HEK293 (cell line): ENCODE data around the gene POU2F2.
A peak's percentile ranks its signal among the peaks of the same experiment; 100 is the strongest.

ENCODE experiments used
- CTCF ChIA-PET: fragments of 350-600 bp; formaldehyde crosslinking; extraction: SDS; loops from one replicate; lab custom pipeline; 2021; ENCODE audit warnings: antibody characterized with exemption; lab: Yijun Ruan, JAX
- POLR2A ChIA-PET: fragments of 300-600 bp; formaldehyde crosslinking; extraction: SDS; loops from one replicate; lab custom pipeline; 2020; ENCODE audit warnings: antibody characterized with exemption, inconsistent platforms; lab: Yijun Ruan, JAX
- H3K27ac ChIP-seq: fragments of 200-500 bp; sonication (Bioruptor generic); 2 replicates; pipeline ENCODE4 v1.5.1; 2014; ENCODE audit warnings: low read depth, low read length, control low read depth, inconsistent platforms; ENCODE audit errors: extremely low read depth
- H3K36me3 ChIP-seq, 2 experiments: fragments of 200-500 bp in 1 of 2; sonication (Bioruptor generic) in 1 of 2; 1 replicate in 1 of 2; 2 replicates in 1 of 2; pipeline ENCODE4 v1.5.1; 2014 to 2017; ENCODE audit warnings: inconsistent platforms in 2 of 2, low read length in 2 of 2; ENCODE audit not compliant: control insufficient read depth in 2 of 2, insufficient read depth in 1 of 2
- H3K4me1 ChIP-seq: fragments of 200-500 bp; sonication (Bioruptor generic); 2 replicates; pipeline ENCODE4 v1.5.1; 2014; ENCODE audit warnings: mild to moderate bottlenecking, low read length, inconsistent platforms; ENCODE audit not compliant: control insufficient read depth, insufficient read depth
- H3K4me3 ChIP-seq: 2 replicates; pipeline ENCODE4 v1.5.1; 2011; ENCODE audit warnings: low read depth, mild to moderate bottlenecking, control low read depth, low read length, moderate library complexity
- H3K9me3 ChIP-seq: fragments of 200-500 bp; sonication (Bioruptor generic); 2 replicates; pipeline ENCODE4 v1.5.1; 2014; ENCODE audit warnings: low read depth, low read length, inconsistent platforms; ENCODE audit not compliant: control insufficient read depth, insufficient read depth
- BCL11A ChIP-seq: fragments of 450-650 bp; formaldehyde crosslinking; IDR thresholded peaks from 2 replicates; pipeline ENCODE4 v1.5.1; 2016; ENCODE audit warnings: low read depth, missing biosample characterization, missing genetic modification characterization
- PRDM1 ChIP-seq: fragments of 450-650 bp; formaldehyde crosslinking; IDR thresholded peaks from 2 replicates; pipeline ENCODE4; 2016; ENCODE audit warnings: missing biosample characterization, missing genetic modification characterization
- SALL2 ChIP-seq: fragments of 450-650 bp; formaldehyde crosslinking; IDR thresholded peaks from 2 replicates; pipeline ENCODE4 v1.5.0; 2017; ENCODE audit warnings: missing biosample characterization, mild to moderate bottlenecking, missing genetic modification characterization, borderline replicate concordance
- ZBTB17 ChIP-seq: fragments of 450-650 bp; formaldehyde crosslinking; IDR thresholded peaks from 2 replicates; pipeline ENCODE4 v1.5.1; 2016; ENCODE audit warnings: missing biosample characterization, missing genetic modification characterization
- ZNF112 ChIP-seq: fragments of 450-650 bp; formaldehyde crosslinking; IDR thresholded peaks from 2 replicates; pipeline ENCODE4 v1.5.0; 2017; ENCODE audit warnings: missing biosample characterization, missing genetic modification characterization
- ZNF302 ChIP-seq: fragments of 450-650 bp; formaldehyde crosslinking; IDR thresholded peaks from 2 replicates; pipeline ENCODE4 v1.5.1; 2016; ENCODE audit warnings: missing biosample characterization, missing genetic modification characterization, low read depth
- ZNF629 ChIP-seq: fragments of 450-650 bp; formaldehyde crosslinking; IDR thresholded peaks from 2 replicates; pipeline ENCODE4 v1.5.1; 2017; ENCODE audit warnings: missing biosample characterization, missing genetic modification characterization
- ZNF658 ChIP-seq: fragments of 450-650 bp; formaldehyde crosslinking; IDR thresholded peaks from 2 replicates; pipeline ENCODE4; 2016; ENCODE audit warnings: missing biosample characterization, missing genetic modification characterization
- ZNF677 ChIP-seq: fragments of 450-650 bp; IDR thresholded peaks from 2 replicates; pipeline ENCODE4 v1.5.0; 2018; ENCODE audit warnings: missing biosample characterization, mild to moderate bottlenecking, missing genetic modification characterization, moderate library complexity
- ZNF768 ChIP-seq: fragments of 450-650 bp; formaldehyde crosslinking; IDR thresholded peaks from 2 replicates; pipeline ENCODE4 v1.5.1; 2018; ENCODE audit warnings: missing biosample characterization, mild to moderate bottlenecking, missing genetic modification characterization
- TF ChIP-seq, protein P1 (sequence below): fragments of 450-650 bp; formaldehyde crosslinking; IDR thresholded peaks from 2 replicates; pipeline ENCODE4 v1.5.1; 2016; ENCODE audit warnings: missing biosample characterization, missing genetic modification characterization, low read depth
- TF ChIP-seq, protein P2 (sequence below): fragments of 450-650 bp; formaldehyde crosslinking; conservative IDR thresholded peaks from 2 replicates; pipeline ENCODE4 v1.5.1; 2016; ENCODE audit warnings: low read depth, missing biosample characterization, missing genetic modification characterization
- TF ChIP-seq, protein P3 (sequence below): fragments of 450-650 bp; formaldehyde crosslinking; IDR thresholded peaks from 2 replicates; pipeline ENCODE4 v1.5.1; 2016; ENCODE audit warnings: missing biosample characterization, missing genetic modification characterization
- TF ChIP-seq, protein P4 (sequence below): fragments of 450-650 bp; formaldehyde crosslinking; IDR thresholded peaks from 2 replicates; pipeline ENCODE4 v1.5.1; 2016; ENCODE audit warnings: missing biosample characterization, missing genetic modification characterization

POU2F2 gene

DNA sequence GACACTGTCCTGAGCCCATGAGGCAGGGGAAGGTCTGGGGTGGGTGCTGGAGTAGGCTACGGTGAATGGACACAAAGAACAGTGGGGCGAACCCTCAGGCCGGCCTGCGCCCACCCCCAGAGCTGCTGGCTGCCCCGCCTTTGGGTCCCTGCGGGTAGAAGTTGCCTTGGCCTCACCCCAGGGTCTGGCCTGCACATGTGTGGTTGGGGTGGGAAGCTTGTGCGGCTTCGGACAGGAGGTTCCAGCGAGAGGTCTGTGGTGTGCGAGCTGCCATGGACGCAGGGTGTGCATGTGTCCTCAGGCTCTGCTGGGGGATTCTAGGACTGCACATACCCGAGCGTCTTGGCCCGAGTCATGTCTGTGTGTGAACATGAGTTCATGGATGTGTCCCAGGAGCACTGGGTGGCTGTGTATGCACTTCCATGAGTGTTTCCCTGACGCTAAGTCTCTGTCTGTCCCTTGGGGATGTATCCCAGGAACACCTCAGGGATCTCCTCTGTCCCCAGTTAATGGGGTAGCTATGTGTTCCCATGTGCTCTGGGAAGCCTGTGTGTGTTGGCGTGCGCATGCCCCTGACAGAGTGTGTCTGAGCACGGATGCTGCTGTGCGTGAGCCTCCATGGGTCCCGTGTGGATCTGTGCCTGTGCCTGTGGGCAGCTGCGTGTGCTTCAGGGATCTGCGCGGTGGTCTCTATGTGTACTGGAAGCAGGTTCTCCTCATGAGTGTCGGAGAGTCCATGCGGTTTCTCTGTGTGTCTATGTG is 20.8 kb upstream of the POU2F2 start:
- TF ChIP-seq SALL2 (tag by site-specific recombination) (no peak), ZNF658 (no peak), ZBTB17 (tag by site-specific recombination) (no peak), ZNF677 (tag by site-specific recombination) (no peak), ZNF112 (no peak), ZNF629 (tag by site-specific recombination) (no peak), BCL11A (no peak), ZNF302 (tag by site-specific recombination) (no peak)
- TF ChIP-seq, protein P1, sequence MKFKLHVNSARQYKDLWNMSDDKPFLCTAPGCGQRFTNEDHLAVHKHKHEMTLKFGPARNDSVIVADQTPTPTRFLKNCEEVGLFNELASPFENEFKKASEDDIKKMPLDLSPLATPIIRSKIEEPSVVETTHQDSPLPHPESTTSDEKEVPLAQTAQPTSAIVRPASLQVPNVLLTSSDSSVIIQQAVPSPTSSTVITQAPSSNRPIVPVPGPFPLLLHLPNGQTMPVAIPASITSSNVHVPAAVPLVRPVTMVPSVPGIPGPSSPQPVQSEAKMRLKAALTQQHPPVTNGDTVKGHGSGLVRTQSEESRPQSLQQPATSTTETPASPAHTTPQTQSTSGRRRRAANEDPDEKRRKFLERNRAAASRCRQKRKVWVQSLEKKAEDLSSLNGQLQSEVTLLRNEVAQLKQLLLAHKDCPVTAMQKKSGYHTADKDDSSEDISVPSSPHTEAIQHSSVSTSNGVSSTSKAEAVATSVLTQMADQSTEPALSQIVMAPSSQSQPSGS = no peak
- TF ChIP-seq, protein P2, sequence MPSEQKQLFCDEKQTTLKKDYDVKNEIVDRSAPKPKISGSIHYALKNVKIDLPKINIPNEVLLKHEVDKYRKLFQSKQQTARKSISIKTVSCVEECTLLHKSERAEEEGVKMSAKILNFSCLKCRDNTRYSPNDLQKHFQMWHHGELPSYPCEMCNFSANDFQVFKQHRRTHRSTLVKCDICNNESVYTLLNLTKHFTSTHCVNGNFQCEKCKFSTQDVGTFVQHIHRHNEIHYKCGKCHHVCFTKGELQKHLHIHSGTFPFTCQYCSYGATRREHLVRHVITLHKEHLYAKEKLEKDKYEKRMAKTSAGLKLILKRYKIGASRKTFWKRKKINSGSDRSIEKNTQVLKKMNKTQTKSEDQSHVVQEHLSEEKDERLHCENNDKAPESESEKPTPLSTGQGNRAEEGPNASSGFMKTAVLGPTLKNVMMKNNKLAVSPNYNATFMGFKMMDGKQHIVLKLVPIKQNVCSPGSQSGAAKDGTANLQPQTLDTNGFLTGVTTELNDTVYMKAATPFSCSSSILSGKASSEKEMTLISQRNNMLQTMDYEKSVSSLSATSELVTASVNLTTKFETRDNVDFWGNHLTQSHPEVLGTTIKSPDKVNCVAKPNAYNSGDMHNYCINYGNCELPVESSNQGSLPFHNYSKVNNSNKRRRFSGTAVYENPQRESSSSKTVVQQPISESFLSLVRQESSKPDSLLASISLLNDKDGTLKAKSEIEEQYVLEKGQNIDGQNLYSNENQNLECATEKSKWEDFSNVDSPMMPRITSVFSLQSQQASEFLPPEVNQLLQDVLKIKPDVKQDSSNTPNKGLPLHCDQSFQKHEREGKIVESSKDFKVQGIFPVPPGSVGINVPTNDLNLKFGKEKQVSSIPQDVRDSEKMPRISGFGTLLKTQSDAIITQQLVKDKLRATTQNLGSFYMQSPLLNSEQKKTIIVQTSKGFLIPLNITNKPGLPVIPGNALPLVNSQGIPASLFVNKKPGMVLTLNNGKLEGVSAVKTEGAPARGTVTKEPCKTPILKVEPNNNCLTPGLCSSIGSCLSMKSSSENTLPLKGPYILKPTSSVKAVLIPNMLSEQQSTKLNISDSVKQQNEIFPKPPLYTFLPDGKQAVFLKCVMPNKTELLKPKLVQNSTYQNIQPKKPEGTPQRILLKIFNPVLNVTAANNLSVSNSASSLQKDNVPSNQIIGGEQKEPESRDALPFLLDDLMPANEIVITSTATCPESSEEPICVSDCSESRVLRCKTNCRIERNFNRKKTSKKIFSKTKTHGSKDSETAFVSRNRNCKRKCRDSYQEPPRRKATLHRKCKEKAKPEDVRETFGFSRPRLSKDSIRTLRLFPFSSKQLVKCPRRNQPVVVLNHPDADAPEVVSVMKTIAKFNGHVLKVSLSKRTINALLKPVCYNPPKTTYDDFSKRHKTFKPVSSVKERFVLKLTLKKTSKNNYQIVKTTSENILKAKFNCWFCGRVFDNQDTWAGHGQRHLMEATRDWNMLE = no peak
- TF ChIP-seq, protein P3, sequence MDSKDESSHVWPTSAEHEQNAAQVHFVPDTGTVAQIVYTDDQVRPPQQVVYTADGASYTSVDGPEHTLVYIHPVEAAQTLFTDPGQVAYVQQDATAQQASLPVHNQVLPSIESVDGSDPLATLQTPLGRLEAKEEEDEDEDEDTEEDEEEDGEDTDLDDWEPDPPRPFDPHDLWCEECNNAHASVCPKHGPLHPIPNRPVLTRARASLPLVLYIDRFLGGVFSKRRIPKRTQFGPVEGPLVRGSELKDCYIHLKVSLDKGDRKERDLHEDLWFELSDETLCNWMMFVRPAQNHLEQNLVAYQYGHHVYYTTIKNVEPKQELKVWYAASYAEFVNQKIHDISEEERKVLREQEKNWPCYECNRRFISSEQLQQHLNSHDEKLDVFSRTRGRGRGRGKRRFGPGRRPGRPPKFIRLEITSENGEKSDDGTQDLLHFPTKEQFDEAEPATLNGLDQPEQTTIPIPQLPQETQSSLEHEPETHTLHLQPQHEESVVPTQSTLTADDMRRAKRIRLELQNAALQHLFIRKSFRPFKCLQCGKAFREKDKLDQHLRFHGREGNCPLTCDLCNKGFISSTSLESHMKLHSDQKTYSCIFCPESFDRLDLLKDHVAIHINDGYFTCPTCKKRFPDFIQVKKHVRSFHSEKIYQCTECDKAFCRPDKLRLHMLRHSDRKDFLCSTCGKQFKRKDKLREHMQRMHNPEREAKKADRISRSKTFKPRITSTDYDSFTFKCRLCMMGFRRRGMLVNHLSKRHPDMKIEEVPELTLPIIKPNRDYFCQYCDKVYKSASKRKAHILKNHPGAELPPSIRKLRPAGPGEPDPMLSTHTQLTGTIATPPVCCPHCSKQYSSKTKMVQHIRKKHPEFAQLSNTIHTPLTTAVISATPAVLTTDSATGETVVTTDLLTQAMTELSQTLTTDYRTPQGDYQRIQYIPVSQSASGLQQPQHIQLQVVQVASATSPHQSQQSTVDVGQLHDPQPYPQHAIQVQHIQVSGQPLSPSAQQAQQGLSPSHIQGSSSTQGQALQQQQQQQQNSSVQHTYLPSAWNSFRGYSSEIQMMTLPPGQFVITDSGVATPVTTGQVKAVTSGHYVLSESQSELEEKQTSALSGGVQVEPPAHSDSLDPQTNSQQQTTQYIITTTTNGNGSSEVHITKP (tag by site-specific recombination) = no peak

DNA sequence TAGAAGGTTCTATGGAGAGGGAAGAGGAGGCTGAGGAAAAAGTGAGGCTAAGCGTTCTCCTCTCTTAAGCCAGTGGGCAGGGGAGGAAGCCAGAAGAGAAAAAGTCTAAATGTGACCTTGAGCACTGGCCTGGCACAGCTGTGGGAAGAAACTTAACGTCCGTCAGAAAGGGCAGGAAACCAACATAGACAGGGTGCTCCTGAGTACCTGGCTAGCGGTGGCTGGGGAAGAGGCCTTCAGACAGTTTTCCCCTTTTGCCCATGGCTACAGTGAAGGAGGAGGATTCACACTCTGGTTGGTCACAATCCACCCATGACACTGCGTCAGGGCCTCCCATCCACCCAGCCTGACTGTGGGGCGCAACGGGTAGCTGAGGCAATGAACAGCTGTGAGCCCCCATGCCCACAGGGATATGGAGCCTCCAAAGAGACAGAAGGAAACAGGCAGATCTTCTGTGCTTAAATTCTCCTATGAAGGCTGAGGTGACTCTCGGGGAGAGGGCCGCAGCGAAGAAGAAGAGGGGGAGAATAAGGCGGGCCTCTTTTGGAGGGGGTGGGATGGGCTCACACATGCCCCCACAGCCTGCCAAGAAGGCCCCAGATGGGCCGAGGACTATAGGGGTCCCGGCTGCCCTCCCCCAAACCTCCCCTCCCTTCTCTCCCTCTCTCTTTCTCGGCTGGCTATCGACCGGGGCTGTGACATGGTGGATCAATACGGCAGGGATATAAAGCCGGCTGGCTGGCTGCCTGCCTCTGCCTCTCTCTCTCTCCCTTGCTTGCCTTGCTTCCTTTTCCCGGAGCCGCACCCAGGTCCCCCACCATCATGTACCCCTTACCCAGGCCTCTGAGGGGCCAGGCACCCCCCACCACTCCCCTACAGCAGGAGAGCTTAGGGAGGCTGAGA is 19.8 kb upstream of the POU2F2 start:
- Histone ChIP-seq H3K27ac (no peak overlapping the region), H3K4me3 (no peak overlapping the region), H3K9me3 (no peaks in the 10 kb centered on the region), H3K36me3 (no peaks in the 10 kb centered on the region), H3K4me1 (no peaks in the 10 kb centered on the region)
- ChIA-PET CTCF (interaction anchor here (0.7 to 1.6 kb wide), 2 partner anchors 26 to 44 kb away, joined by 3 to 5 read pairs; no protein-coding TSS in a partner anchor), POLR2A (no interaction called here)
- TF ChIP-seq ZNF768 (tag by site-specific recombination) (no peak), PRDM1 (tag by site-specific recombination) (0 out of 2 replicates have a peak, but pooled peaks have one; percentile 38)
- TF ChIP-seq, protein P4, sequence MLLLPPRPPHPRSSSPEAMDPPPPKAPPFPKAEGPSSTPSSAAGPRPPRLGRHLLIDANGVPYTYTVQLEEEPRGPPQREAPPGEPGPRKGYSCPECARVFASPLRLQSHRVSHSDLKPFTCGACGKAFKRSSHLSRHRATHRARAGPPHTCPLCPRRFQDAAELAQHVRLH = no peak

More for the DNA sequence above, 20.8 kb upstream of the POU2F2 start:
- no peaks in the 10 kb centered on the region for H3K9me3 ChIP-seq
- ChIA-PET POLR2A (no interaction called here), CTCF (interaction anchor here (0.7 to 1.6 kb wide), 2 partner anchors 25 to 45 kb away, joined by 3 to 5 read pairs; no protein-coding TSS in a partner anchor)
- no peak overlapping the region for H3K27ac ChIP-seq
- H3K36me3 ChIP-seq = no peaks in the 10 kb centered on the region
- H3K4me1 ChIP-seq = no peaks in the 10 kb centered on the region
- H3K4me3 ChIP-seq = no peak overlapping the region
